Subcutaneous abdominal adipose tissue (tissue), 5 donors: ENCODE measurements around the gene PDGFB.

Experiments
- H3K27ac ChIP-seq: one replicate; pipeline ENCODE4 v1.7.0; 2013; ENCODE audit warnings: low read depth, mild to moderate bottlenecking, inconsistent platforms, low read length, moderate library complexity
- H3K27me3 ChIP-seq, 5 donors: one replicate each; pipeline ENCODE4 v1.7.0; 2013; ENCODE audit warnings: low read length in 5 of 5, inconsistent platforms in 1 of 5; ENCODE audit not compliant: control insufficient read depth in 5 of 5, insufficient read depth in 4 of 5
- H3K36me3 ChIP-seq, 5 donors: one replicate each; pipeline ENCODE4 v1.7.0; 2013; ENCODE audit warnings: low read length in 5 of 5; ENCODE audit not compliant: control insufficient read depth in 5 of 5, insufficient read depth in 5 of 5
- H3K4me1 ChIP-seq, 5 donors: one replicate each; pipeline ENCODE4 v1.7.0; 2013; ENCODE audit warnings: low read length in 5 of 5, mild to moderate bottlenecking in 3 of 5, moderate library complexity in 1 of 5; ENCODE audit not compliant: control insufficient read depth in 5 of 5, insufficient read depth in 5 of 5
- H3K4me3 ChIP-seq, 5 donors: one replicate each; pipeline ENCODE4 v1.7.0; 2013; ENCODE audit warnings: low read length in 5 of 5, low read depth in 1 of 5
- H3K9ac ChIP-seq, 5 donors: one replicate each; pipeline ENCODE4 v1.7.0; 2013; ENCODE audit warnings: low read length in 5 of 5, mild to moderate bottlenecking in 4 of 5, moderate library complexity in 3 of 5
- H3K9me3 ChIP-seq, 5 donors: one replicate each; pipeline ENCODE4 v1.7.0; 2013; ENCODE audit warnings: low read length in 5 of 5; ENCODE audit not compliant: control insufficient read depth in 5 of 5
- donor health status: healthy.
- donor health status: healthy.
- donor health status: healthy.
- donor health status: healthy.
- donor health status: healthy.

The PDGFB gene

GRCh38 chr22:39242595-39243438 lies 2.0 kb downstream of the PDGFB start:
- Histone ChIP-seq H3K27me3 (peaks cover 8 to 38% (median 28%) of the 10 kb centered on the region in 5 donors), H3K4me3 (peak overlapping the region in 4 of 5 donors; percentile 56 to 91 (median 75)), H3K9ac (peak overlapping the region in 3 of 5 donors; percentile 62 to 78 (median 69)), H3K9me3 (no peaks in the 10 kb centered on the region), H3K27ac (peak overlapping the region; percentile 72), H3K36me3 (peaks cover 0 to 24% (median 0%) of the 10 kb centered on the region in 5 donors), H3K4me1 (peaks cover 2 to 69% (median 58%) of the 10 kb centered on the region in 5 donors)

- Histone ChIP-seq H3K36me3 (peaks cover 0 to 25% (median 0%) of the 10 kb centered on the region in 5 donors), H3K27me3 (peaks cover 8 to 37% (median 26%) of the 10 kb centered on the region in 5 donors), H3K4me3 (peak overlapping the region; percentile 25 to 91 (median 68)), H3K9ac (peak overlapping the region in 3 of 5 donors; percentile 13 to 55 (median 39)), H3K4me1 (peaks cover 4 to 77% (median 66%) of the 10 kb centered on the region in 5 donors), H3K27ac (peak overlapping the region; percentile 65), H3K9me3 (no peaks in the 10 kb centered on the region)
Observed at GRCh38 chr22:39241794-39242594, 2.8 kb downstream of the PDGFB start.

GRCh38 chr22:39240831-39241793 lies 3.7 kb downstream of the PDGFB start:
- Histone ChIP-seq H3K27me3 (peaks cover 8 to 42% (median 34%) of the 10 kb centered on the region in 5 donors), H3K27ac (peak overlapping the region; percentile 65), H3K4me1 (peaks cover 7 to 86% (median 75%) of the 10 kb centered on the region in 5 donors), H3K9ac (peak overlapping the region in 2 of 5 donors; percentile 13 to 55), H3K4me3 (peak overlapping the region; percentile 25 to 91 (median 80)), H3K36me3 (peaks cover 0 to 25% (median 0%) of the 10 kb centered on the region in 5 donors), H3K9me3 (no peaks in the 10 kb centered on the region)

GRCh38 chr22:39239561-39240423 lies 5.0 kb downstream of the PDGFB start:
- H3K27ac ChIP-seq: peak overlapping the region; percentile 65
- peak overlapping the region in 1 of 5 donors; percentile 30 for H3K9ac ChIP-seq
- H3K36me3 ChIP-seq: peaks cover 0 to 25% (median 0%) of the 10 kb centered on the region in 5 donors
- H3K9me3 ChIP-seq: no peaks in the 10 kb centered on the region
- H3K4me3 ChIP-seq: peak overlapping the region in 3 of 5 donors; percentile 68 to 91 (median 82)
- H3K27me3 ChIP-seq: peaks cover 2 to 38% (median 31%) of the 10 kb centered on the region in 5 donors
- H3K4me1 ChIP-seq: peaks cover 10 to 89% (median 77%) of the 10 kb centered on the region in 5 donors

GRCh38 chr22:39238966-39239505 lies 5.7 kb downstream of the PDGFB start:
- Histone ChIP-seq H3K9me3 (no peaks in the 10 kb centered on the region), H3K36me3 (peaks cover 0 to 25% (median 0%) of the 10 kb centered on the region in 5 donors), H3K27ac (peak overlapping the region; percentile 78), H3K27me3 (peaks cover 2 to 38% (median 36%) of the 10 kb centered on the region in 5 donors), H3K4me1 (peaks cover 10 to 94% (median 82%) of the 10 kb centered on the region in 5 donors), H3K4me3 (peak overlapping the region in 3 of 5 donors; percentile 36 to 91 (median 82)), H3K9ac (no peak overlapping the region)

GRCh38 chr22:39238561-39238960 lies 6.2 kb downstream of the PDGFB start:
- Histone ChIP-seq H3K27me3 (peaks cover 2 to 39% (median 34%) of the 10 kb centered on the region in 5 donors), H3K36me3 (peaks cover 0 to 25% (median 0%) of the 10 kb centered on the region in 5 donors), H3K27ac (peak overlapping the region; percentile 78), H3K4me1 (peaks cover 10 to 96% (median 87%) of the 10 kb centered on the region in 5 donors), H3K9ac (no peak overlapping the region), H3K4me3 (peak overlapping the region in 3 of 5 donors; percentile 31 to 91 (median 36)), H3K9me3 (no peaks in the 10 kb centered on the region)

GRCh38 chr22:39238101-39238466 lies 6.7 kb downstream of the PDGFB start:
- H3K27me3 ChIP-seq: peaks cover 2 to 37% (median 29%) of the 10 kb centered on the region in 5 donors
- H3K4me1 ChIP-seq: peaks cover 10 to 96% (median 90%) of the 10 kb centered on the region in 5 donors
- H3K9me3 ChIP-seq: no peaks in the 10 kb centered on the region
- peak overlapping the region in 1 of 5 donors; percentile 16 for H3K9ac ChIP-seq
- peaks cover 0 to 30% (median 0%) of the 10 kb centered on the region in 5 donors for H3K36me3 ChIP-seq
- H3K27ac ChIP-seq: peak overlapping the region; percentile 78
- H3K4me3 ChIP-seq: peak overlapping the region in 3 of 5 donors; percentile 31 to 91 (median 32)

GRCh38 chr22:39237318-39238100 lies 7.3 kb downstream of the PDGFB start:
- Histone ChIP-seq H3K4me3 (peak overlapping the region in 3 of 5 donors; percentile 31 to 91 (median 32)), H3K4me1 (peaks cover 10 to 96% (median 88%) of the 10 kb centered on the region in 5 donors), H3K9ac (peak overlapping the region in 1 of 5 donors; percentile 16), H3K27me3 (peaks cover 2 to 35% (median 28%) of the 10 kb centered on the region in 5 donors), H3K36me3 (peaks cover 0 to 35% (median 3%) of the 10 kb centered on the region in 5 donors), H3K27ac (peak overlapping the region; percentile 78), H3K9me3 (no peaks in the 10 kb centered on the region)
